Gastrocnemius medialis (tissue), 4 donors: ENCODE results near the gene ST8SIA6. TPM values are rescaled to one million over a fixed set of nuclear protein-coding genes. Genes with fewer than 3 reads are reported as not detected.

Experiments
- ATAC-seq, 2 donors: fragments of 150-250 bp; one replicate each; pipeline ENCODE4 v1.9.1; 2016
- DNase-seq, 2 donors: peaks; one replicate each; pipeline ENCODE4 v3.0.0-alpha.2; 2019
- H3K27ac ChIP-seq, 4 donors: fragments of 200-600 bp; sonication (generic); 1 replicate in 1 of 4; 2 replicates in 3 of 4; pipeline ENCODE4 v1.5.1; 2016 to 2018; ENCODE audit warnings: mild to moderate bottlenecking in 2 of 4, moderate library complexity in 1 of 4
- H3K27me3 ChIP-seq, 3 donors: fragments of 200-600 bp; sonication (generic) in 2 of 3; 1 replicate in 1 of 3; 2 replicates in 2 of 3; pipeline versions ENCODE4 v1.5.1 to v1.6.0; 2016 to 2019; ENCODE audit warnings: mild to moderate bottlenecking in 1 of 3, moderate library complexity in 1 of 3
- H3K36me3 ChIP-seq, 2 donors: fragments of 200-600 bp; sonication (generic) in 1 of 2; one replicate each; pipeline ENCODE4 v1.5.1; 2017 to 2018
- H3K4me1 ChIP-seq, 2 donors: fragments of 200-600 bp; sonication (generic) in 1 of 2; one replicate each; pipeline ENCODE4 v1.5.1; 2016 to 2017; ENCODE audit warnings: mild to moderate bottlenecking in 2 of 2
- H3K4me3 ChIP-seq, 4 donors: fragments of 200-600 bp; sonication (generic) in 3 of 4; 1 replicate in 1 of 4; 2 replicates in 3 of 4; pipeline ENCODE4 v1.5.1; 2016 to 2019; ENCODE audit warnings: mild to moderate bottlenecking in 2 of 4
- H3K9me3 ChIP-seq, 3 donors: fragments of 200-600 bp; sonication (generic) in 2 of 3; 1 replicate in 1 of 3; 2 replicates in 2 of 3; pipeline ENCODE4 v1.5.1; 2016 to 2019
- CTCF ChIP-seq, 5 experiments: fragments of 450-650 bp in 3 of 5; fragments of 200-600 bp in 2 of 5; sonication (generic) in 2 of 5; IDR thresholded peaks in 4 of 5; conservative IDR thresholded peaks in 1 of 5; 1 replicate in 4 of 5; 2 replicates in 1 of 5; pipeline ENCODE4 v1.5.1; 2016 to 2019; ENCODE audit warnings: antibody characterized with exemption in 5 of 5, mild to moderate bottlenecking in 3 of 5, moderate library complexity in 3 of 5
- POLR2A ChIP-seq, 2 donors: fragments of 450-650 bp; IDR thresholded peaks; one replicate each; pipeline ENCODE4 v1.6.1; 2017; ENCODE audit warnings: antibody characterized with exemption in 2 of 2, mild to moderate bottlenecking in 2 of 2, moderate library complexity in 2 of 2
- in situ Hi-C, 4 donors: fragments of 200-750 bp; cut with MboI; loops; one replicate each; pipeline versions ENCODE4 v1.15.0 to v1.8.0; 2017; ENCODE audit warnings: low sequenced_read_pairs in 4 of 4
- intact Hi-C: fragments of 100-400 bp; cut with DNase I; formaldehyde crosslinking; loops from one replicate; pipeline ENCODE4 v1.15.1; 2023; ENCODE audit warnings: low total_unique reads
- total RNA-seq, 4 donors: library from RNA; depleted of rRNA; stranded (reverse); fragments of >200 nt; gene quantifications; one replicate each; pipeline versions ENCODE4 v1.1.0 to v1.2.3, GENCODE V29; 2016

The ST8SIA6 gene
- total RNA-seq, 4 donors from 2014 or later = 0.27 to 0.66 (median 0.44) TPM

DNA sequence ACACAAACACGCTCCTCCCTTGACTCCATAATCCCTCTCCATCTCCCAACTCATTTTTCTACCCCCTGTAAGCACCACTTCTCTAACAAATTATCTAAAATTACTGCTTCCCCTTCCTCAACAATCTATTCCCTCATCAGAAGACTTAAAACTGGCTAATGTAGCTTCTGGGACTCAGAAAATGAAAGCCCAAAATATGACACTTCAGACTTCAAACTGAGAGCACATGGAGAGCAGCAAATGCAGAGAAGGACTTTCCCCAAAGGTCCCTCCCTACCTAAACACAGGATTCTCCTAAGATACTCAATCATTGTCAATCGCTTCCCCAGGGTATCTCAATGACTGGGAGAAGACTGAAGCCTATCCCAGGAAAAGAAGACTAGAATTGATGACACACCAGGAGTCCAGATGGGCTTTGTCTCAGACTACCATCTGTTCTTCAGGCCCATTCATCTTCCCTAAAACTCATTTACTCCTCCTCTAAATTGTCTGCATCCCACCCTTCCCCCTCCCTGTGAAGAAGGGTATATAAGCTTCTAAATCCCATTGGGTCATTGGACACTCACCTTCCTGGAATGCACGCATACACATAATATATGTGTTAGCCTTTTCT, 39.2 kb downstream of the ST8SIA6 start:
- no peak overlapping the region for H3K4me3 ChIP-seq
- TF ChIP-seq POLR2A (IDR thresholded peaks at IDR 0.05) (no peak), CTCF (IDR thresholded peaks at IDR 0.05 in 4 of 5, conservative IDR thresholded peaks at IDR 0.05 in 1 of 5) (no peak)
- ATAC-seq = no peak
- intact Hi-C loops (no loop called here), in situ Hi-C loops (no loop called here)
- no peaks in the 10 kb centered on the region for H3K36me3 ChIP-seq
- no peaks in the 10 kb centered on the region for H3K4me1 ChIP-seq
- H3K27ac ChIP-seq = no peak overlapping the region
- no peak for DNase-seq
- no peaks in the 10 kb centered on the region for H3K9me3 ChIP-seq
- no peaks in the 10 kb centered on the region for H3K27me3 ChIP-seq

- H3K36me3 ChIP-seq = no peaks in the 10 kb centered on the region
- in situ Hi-C loops = no loop called here
- no peaks in the 10 kb centered on the region for H3K4me1 ChIP-seq
- H3K27me3 ChIP-seq = no peaks in the 10 kb centered on the region
- TF ChIP-seq CTCF (IDR thresholded peaks at IDR 0.05 in 4 of 5, conservative IDR thresholded peaks at IDR 0.05 in 1 of 5) (no peak), POLR2A (IDR thresholded peaks at IDR 0.05) (no peak)
- no peak overlapping the region for H3K27ac ChIP-seq
- no peak overlapping the region for H3K4me3 ChIP-seq
- H3K9me3 ChIP-seq = no peaks in the 10 kb centered on the region
- DNase-seq = no peak
- intact Hi-C loops = no loop called here
- no peak for ATAC-seq
Observed at GRCh38 chr10:17414484-17414883, 39.9 kb downstream of the ST8SIA6 start.

DNA sequence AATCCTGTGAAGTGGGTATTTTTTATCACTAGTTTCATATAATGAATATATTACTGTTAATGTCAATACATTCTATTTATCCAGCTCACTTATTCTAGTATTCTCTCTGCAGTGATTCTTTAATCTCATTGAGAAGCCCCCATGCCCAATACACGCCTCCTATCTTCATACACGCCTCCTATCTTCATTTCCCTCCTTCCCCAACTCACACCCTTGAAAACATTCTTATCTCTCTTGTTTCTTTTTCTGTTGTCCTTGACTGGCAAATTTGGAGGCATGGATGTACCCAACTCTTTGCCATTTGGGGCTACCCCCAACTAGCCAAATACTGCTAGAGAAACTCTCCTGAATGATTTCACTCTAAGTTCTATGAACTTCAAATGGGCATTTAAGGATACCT, 40.5 kb downstream of the ST8SIA6 start:
- Histone ChIP-seq H3K36me3 (no peaks in the 10 kb centered on the region), H3K27me3 (no peaks in the 10 kb centered on the region), H3K27ac (no peak overlapping the region), H3K4me1 (no peaks in the 10 kb centered on the region), H3K9me3 (no peaks in the 10 kb centered on the region), H3K4me3 (no peak overlapping the region)
- DNase-seq = no peak
- intact Hi-C loops (no loop called here), in situ Hi-C loops (no loop called here)
- ATAC-seq = no peak
- TF ChIP-seq CTCF (IDR thresholded peaks at IDR 0.05 in 4 of 5, conservative IDR thresholded peaks at IDR 0.05 in 1 of 5) (no peak), POLR2A (IDR thresholded peaks at IDR 0.05) (no peak)

GRCh38 chr10:17412323-17412722, 42.1 kb downstream of the ST8SIA6 start:
- intact Hi-C loops = no loop called here
- in situ Hi-C loops = no loop called here
- no peak for ATAC-seq

More at GRCh38 chr10:17412323-17412722, 42.1 kb downstream of the ST8SIA6 start:
- H3K4me1 ChIP-seq = no peaks in the 10 kb centered on the region
- H3K36me3 ChIP-seq = no peaks in the 10 kb centered on the region
- no peaks in the 10 kb centered on the region for H3K27me3 ChIP-seq
- H3K9me3 ChIP-seq = no peaks in the 10 kb centered on the region
- H3K4me3 ChIP-seq = no peak overlapping the region
- no peak overlapping the region for H3K27ac ChIP-seq
- no peak for TF ChIP-seq CTCF (IDR thresholded peaks at IDR 0.05 in 4 of 5, conservative IDR thresholded peaks at IDR 0.05 in 1 of 5)
- TF ChIP-seq POLR2A (IDR thresholded peaks at IDR 0.05) = no peak
- no peak for DNase-seq
